ENCODE results near the gene SDHA.
"Not testable (repeated sequence)": the region's sequence is repeated elsewhere in the genome, so short reads cannot be mapped to it uniquely, and the experiment has no call there.

SDHA gene

GRCh38 chr5:302416-302815 is 84.3 kb downstream of the SDHA start:
- not testable (repeated sequence) for DNase-seq

DNA sequence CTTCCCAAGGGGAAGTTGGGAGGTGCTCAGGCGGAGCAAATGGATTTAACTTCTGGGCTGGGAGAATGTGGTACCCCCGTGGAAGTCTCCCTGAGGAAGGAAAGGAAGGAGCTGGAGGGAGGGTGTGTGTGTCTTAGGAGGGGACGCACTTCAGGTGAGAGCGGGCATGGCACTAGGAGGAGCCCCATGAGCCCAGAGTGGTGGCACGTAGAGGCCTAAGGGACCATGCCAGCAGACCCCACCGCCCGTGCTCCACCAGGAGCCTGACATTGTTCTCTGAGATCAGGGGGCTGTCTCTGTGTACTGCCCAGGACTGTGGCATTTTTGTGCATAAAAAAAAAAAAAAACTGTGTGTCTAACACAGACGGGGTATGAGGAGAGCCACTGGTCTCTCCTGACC is 84.8 kb downstream of the SDHA start:
- no peak for DNase-seq

DNA sequence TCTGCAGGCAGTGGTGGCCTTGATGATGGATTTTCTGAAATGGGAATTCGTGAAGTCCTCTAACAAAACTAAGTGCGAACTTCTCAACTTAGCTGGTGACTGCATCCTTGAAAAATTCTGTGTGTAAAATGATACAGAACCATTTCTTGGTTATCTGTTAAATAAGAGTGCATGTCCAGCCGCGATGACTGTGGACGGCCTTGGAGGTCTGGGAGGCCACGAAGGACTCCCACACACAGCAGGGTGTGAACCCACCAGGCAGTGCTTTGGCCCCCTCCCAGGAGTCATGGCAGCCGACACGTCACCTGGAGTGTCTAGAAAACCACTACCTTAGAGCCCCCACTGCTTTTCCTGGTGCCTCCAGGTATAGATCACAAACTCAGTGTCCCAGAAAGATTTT is 85.6 kb downstream of the SDHA start:
- not testable (repeated sequence) for DNase-seq

- DNase-seq, result no peak
Observed at GRCh38 chr5:305050-305449, 86.9 kb downstream of the SDHA start.

- no peak for DNase-seq
Observed at GRCh38 chr5:305459-305858, 87.3 kb downstream of the SDHA start.

DNA sequence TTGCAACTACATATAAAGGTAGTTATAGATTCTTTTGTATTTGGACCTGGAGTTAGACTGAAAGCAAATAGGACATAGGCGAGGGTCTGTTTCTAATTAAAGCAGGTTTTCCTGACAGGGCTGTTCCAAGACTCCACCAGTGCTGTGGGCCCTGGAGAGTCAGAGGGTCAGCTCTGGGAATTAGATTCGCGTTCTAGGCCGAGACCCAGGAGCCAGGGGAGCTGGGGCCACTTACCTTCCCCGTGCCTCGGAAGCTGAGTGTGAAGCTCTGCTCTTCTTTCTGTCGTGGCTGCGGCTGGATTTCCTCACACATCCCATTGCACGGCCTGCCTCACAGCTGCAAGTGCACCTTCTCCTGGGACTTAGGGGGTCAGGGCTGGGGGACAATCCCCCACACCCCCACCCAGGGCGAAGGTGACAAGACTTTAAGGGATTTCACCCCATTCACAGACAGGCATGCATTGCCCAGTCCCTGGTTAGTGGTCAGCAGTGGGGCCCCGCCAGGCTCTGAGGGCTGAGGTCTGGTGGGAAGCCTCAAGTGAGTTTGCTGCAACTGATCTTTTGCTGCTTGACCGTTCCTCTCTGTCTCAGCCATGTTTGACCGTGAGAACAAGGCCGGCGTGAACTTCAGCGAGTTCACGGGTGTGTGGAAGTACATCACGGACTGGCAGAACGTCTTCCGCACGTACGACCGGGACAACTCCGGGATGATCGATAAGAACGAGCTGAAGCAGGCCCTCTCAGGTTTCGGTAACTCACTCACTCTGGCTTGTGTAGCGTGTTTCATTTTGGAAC is 88.1 kb downstream of the SDHA start:
- DNase-seq, result no peak
